ENCODE measurements around the gene TSTD1.
"Not testable (repeated sequence)": the region's sequence is repeated elsewhere in the genome, so short reads cannot be mapped to it uniquely, and the experiment has no call there.

TSTD1 gene

GRCh38 chr1:161071886-161072371 is 33.2 kb upstream of the TSTD1 start:
- no peaks in the 10 kb centered on the region for H3K4me1 ChIP-seq
- no peaks in the 10 kb centered on the region for H3K9me3 ChIP-seq
- no peaks in the 10 kb centered on the region for H3K36me3 ChIP-seq
- peak; percentile 60 for DNase-seq
- no peaks in the 10 kb centered on the region for H3K27me3 ChIP-seq
- peak; percentile 66 for TF ChIP-seq CTCF (IDR thresholded peaks at IDR 0.05; ENCODE audit: low read depth, low read length)
- no peak overlapping the region for H3K4me3 ChIP-seq (ENCODE audit: low read depth, low read length)

- no peaks in the 10 kb centered on the region for H3K9me3 ChIP-seq
- H3K4me3 ChIP-seq (ENCODE audit: low read depth, low read length): no peak overlapping the region
- no peaks in the 10 kb centered on the region for H3K27me3 ChIP-seq
- TF ChIP-seq CTCF (IDR thresholded peaks at IDR 0.05; ENCODE audit: low read depth, low read length): no peak
- DNase-seq: no peak
- no peaks in the 10 kb centered on the region for H3K36me3 ChIP-seq
- no peaks in the 10 kb centered on the region for H3K4me1 ChIP-seq
Measured at GRCh38 chr1:161070761-161071160, 32.0 kb upstream of the TSTD1 start.

- Histone ChIP-seq H3K36me3 (no peaks in the 10 kb centered on the region), H3K4me3 (ENCODE audit: low read depth, low read length) (no peak within 1 kb of the TSS), H3K9me3 (no peaks in the 10 kb centered on the region), H3K4me1 (no peaks in the 10 kb centered on the region), H3K27me3 (no peaks in the 10 kb centered on the region; the same call in 1 of the 2 replicates)
- no peak for DNase-seq
- TF ChIP-seq CTCF (IDR thresholded peaks at IDR 0.05; ENCODE audit: low read depth, low read length): no peak
Measured at GRCh38 chr1:161069731-161070270, 31.0 kb upstream of the TSTD1 start, which contains the start of gene ARHGAP30. ARHGAP30 (minus strand) TSS chr1:161069891; CDS start chr1:161069624, 267 bp downstream.

GRCh38 chr1:161069241-161069640 is 30.5 kb upstream of the TSTD1 start:
- no peak for DNase-seq
- H3K9me3 ChIP-seq: no peaks in the 10 kb centered on the region
- no peak for TF ChIP-seq CTCF (IDR thresholded peaks at IDR 0.05; ENCODE audit: low read depth, low read length)
- no peaks in the 10 kb centered on the region for H3K4me1 ChIP-seq
- H3K36me3 ChIP-seq: no peaks in the 10 kb centered on the region
- peaks cover 3% of the 10 kb centered on the region for H3K27me3 ChIP-seq
- H3K4me3 ChIP-seq (ENCODE audit: low read depth, low read length): no peak overlapping the region

- H3K9me3 ChIP-seq: no peaks in the 10 kb centered on the region
- no peak for TF ChIP-seq CTCF (IDR thresholded peaks at IDR 0.05; ENCODE audit: low read depth, low read length)
- H3K4me1 ChIP-seq: no peaks in the 10 kb centered on the region
- no peaks in the 10 kb centered on the region for H3K36me3 ChIP-seq
- peaks cover 7% of the 10 kb centered on the region for H3K27me3 ChIP-seq
- H3K4me3 ChIP-seq (ENCODE audit: low read depth, low read length): no peak overlapping the region
- no peak for DNase-seq
Measured at GRCh38 chr1:161068306-161069234, 29.8 kb upstream of the TSTD1 start.

DNA sequence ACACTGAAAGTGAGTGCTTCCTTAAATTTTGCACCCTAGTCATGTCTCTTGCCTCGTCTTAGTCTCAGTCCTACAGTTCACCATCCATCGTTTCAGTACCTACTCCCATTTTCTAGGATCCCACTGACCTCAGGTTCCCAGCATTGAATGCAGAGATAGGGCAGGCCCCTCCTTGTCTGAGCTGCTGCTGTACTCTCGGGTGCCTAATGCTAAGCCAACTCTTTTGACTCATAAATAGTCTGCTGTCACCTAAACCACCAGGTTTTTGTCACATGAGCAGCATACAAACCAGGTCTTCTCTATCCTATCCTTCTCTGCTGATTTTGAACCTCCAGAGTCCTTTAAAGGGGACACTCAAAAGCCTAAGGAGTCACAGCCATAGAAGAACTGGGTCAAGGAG is 27.9 kb upstream of the TSTD1 start:
- no peak for DNase-seq
- Histone ChIP-seq H3K27me3 (peaks cover 14% of the 10 kb centered on the region), H3K9me3 (no peaks in the 10 kb centered on the region), H3K4me3 (ENCODE audit: low read depth, low read length) (no peak overlapping the region), H3K4me1 (no peaks in the 10 kb centered on the region), H3K36me3 (no peaks in the 10 kb centered on the region)
- TF ChIP-seq CTCF (IDR thresholded peaks at IDR 0.05; ENCODE audit: low read depth, low read length): no peak

DNA sequence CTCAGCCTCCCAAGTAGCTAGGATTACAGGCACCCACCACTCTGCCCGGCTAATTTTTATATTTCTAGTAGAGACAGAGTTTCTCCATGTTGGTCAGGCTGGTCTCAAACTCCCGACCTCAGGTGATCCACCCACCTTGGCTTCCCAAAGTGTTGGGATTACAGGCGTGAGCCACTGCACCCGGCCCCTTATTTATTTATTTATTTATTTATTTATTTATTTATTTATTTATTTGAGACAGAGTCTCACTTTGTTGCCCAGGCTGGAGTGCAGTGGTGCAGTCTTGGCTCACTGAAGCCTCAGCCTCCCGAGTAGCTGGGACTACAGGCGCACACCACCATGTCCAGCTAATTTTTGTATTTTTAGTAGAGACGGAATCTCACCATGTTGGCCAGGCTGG is 26.9 kb upstream of the TSTD1 start:
- not testable (repeated sequence) for H3K4me3 ChIP-seq (ENCODE audit: low read depth, low read length); H3K36me3 ChIP-seq; H3K9me3 ChIP-seq; H3K4me1 ChIP-seq; DNase-seq
- peaks cover 14% of the 10 kb centered on the region for H3K27me3 ChIP-seq

- H3K36me3 ChIP-seq; H3K4me1 ChIP-seq; DNase-seq; H3K4me3 ChIP-seq (ENCODE audit: low read depth, low read length); H3K9me3 ChIP-seq: not testable (repeated sequence)
- peaks cover 14% of the 10 kb centered on the region for H3K27me3 ChIP-seq
Measured at GRCh38 chr1:161063936-161064335, 25.2 kb upstream of the TSTD1 start.
